Spleen (tissue), 11 donors: ENCODE results near the gene DPEP2. TPM values are rescaled to one million over a fixed set of nuclear protein-coding genes. Genes with fewer than 3 reads are reported as not detected.
"Not testable (repeated sequence)": the region's sequence is repeated elsewhere in the genome, so short reads cannot be mapped to it uniquely, and the experiment has no call there.

Source experiments
- DNase-seq: peaks from one replicate; pipeline ENCODE4 v3.0.0-alpha.2; 2020
- H3K27ac ChIP-seq, 8 donors: fragments of 200-600 bp; sonication (generic) in 7 of 8; 1 replicate in 4 of 8; 2 replicates in 4 of 8; pipeline versions ENCODE4 v1.5.0 to v1.8.0; 2016 to 2021; ENCODE audit warnings: inconsistent platforms in 4 of 8, mild to moderate bottlenecking in 4 of 8, moderate library complexity in 1 of 8
- H3K27me3 ChIP-seq, 7 donors: fragments of 200-600 bp; sonication (generic) in 6 of 7; replicated peaks in 1 of 7; 1 replicate in 4 of 7; 2 replicates in 3 of 7; pipeline versions ENCODE4 v1.5.0 to v1.8.0; 2016 to 2021; ENCODE audit warnings: inconsistent platforms in 3 of 7, mild to moderate bottlenecking in 1 of 7
- H3K36me3 ChIP-seq, 6 donors: fragments of 200-600 bp; sonication (generic) in 5 of 6; 1 replicate in 4 of 6; 2 replicates in 2 of 6; pipeline versions ENCODE4 v1.5.0 to v1.8.0; 2016 to 2021; ENCODE audit warnings: inconsistent platforms in 2 of 6
- H3K4me1 ChIP-seq, 6 donors: fragments of 200-600 bp; sonication (generic) in 5 of 6; 1 replicate in 3 of 6; 2 replicates in 3 of 6; pipeline versions ENCODE4 v1.5.0 to v1.8.0; 2016 to 2021; ENCODE audit warnings: inconsistent platforms in 3 of 6
- H3K4me3 ChIP-seq, 8 donors: fragments of 200-600 bp; sonication (generic) in 7 of 8; 1 replicate in 4 of 8; 2 replicates in 4 of 8; pipeline versions ENCODE4 v1.5.0 to v1.8.0; 2016 to 2021; ENCODE audit warnings: inconsistent platforms in 4 of 8, mild to moderate bottlenecking in 4 of 8, moderate library complexity in 2 of 8
- H3K9me3 ChIP-seq, 8 donors: fragments of 200-600 bp; sonication (generic) in 7 of 8; 1 replicate in 4 of 8; 2 replicates in 4 of 8; pipeline versions ENCODE4 v1.5.0 to v1.8.0; 2016 to 2021; ENCODE audit warnings: inconsistent platforms in 4 of 8
- POLR2A ChIP-seq, 3 donors: fragments of 450-650 bp; IDR thresholded peaks; one replicate each; pipeline ENCODE4 v1.5.1; 2017; ENCODE audit warnings: antibody characterized with exemption in 3 of 3, mild to moderate bottlenecking in 1 of 3
- POLR2AphosphoS5 ChIP-seq, 3 donors: sonication (generic); formaldehyde crosslinking; IDR thresholded peaks; one replicate each; pipeline ENCODE4 v1.5.1; 2017; ENCODE audit warnings: antibody characterized with exemption in 3 of 3
- WGBS, 5 donors: extraction: QIAGEN DNeasy Blood & Tissue Kit in 3 of 5; methylation state at CpG; one replicate each; pipeline versions ENCODE4 v1.1.5 to v1.1.7; 2013 to 2018; 5-methylcytosine and 5-hydroxymethylcytosine counted together
- intact Hi-C: fragments of 100-400 bp; cut with DNase I; formaldehyde crosslinking; loops from one replicate; pipeline ENCODE4 v1.15.0; 2023; ENCODE audit warnings: low total_unique reads
- polyA plus RNA-seq, 3 donors: library from polyadenylated mRNA; stranded (reverse); fragments of 200-250 nt; gene quantifications; one replicate each; pipeline ENCODE4 v1.2.1, GENCODE V29; 2013
- total RNA-seq, 7 donors: library from RNA; depleted of rRNA in 3 of 7; stranded (reverse); fragments of >200 nt in 3 of 7; fragmentation: NEBNext Ultra II Directional in 4 of 7; extraction: Animal tissue kit (Norgen Biotek cat#: 25700) in 4 of 7; gene quantifications; one replicate each; pipeline versions ENCODE4 v1.1.0 to v1.2.1, GENCODE V29; 2016 to 2021
- TF ChIP-seq, protein P1 (sequence below), 11 experiments: fragments of 200-600 bp in 7 of 11; fragments of 450-650 bp in 4 of 11; sonication (generic) in 4 of 11; IDR thresholded peaks in 8 of 11; conservative IDR thresholded peaks in 3 of 11; 1 replicate in 7 of 11; 2 replicates in 4 of 11; pipeline versions ENCODE4 v1.4.0 to v1.8.0; 2016 to 2021; ENCODE audit warnings: antibody characterized with exemption in 11 of 11, inconsistent platforms in 4 of 11, mild to moderate bottlenecking in 1 of 11
- donor health status: healthy with polysubstance abuse.
- donor health status: DM: no; HTN: no; CAD: no; lungs with moderate emphysema.
- donor health status: DM: no; HTN: no; CAD: no.
- donor health status: Bipolar disorder and iron deficiency.
- donor health status: healthy.
- donor health status: DM: no; HTN: no; CAD: no.
- donor health status: DM: yes; HTN: yes; CAD: no.

The DPEP2 gene
- total and polyA plus RNA-seq, 10 donors = 18.6 to 79.6 (median 29.3) TPM

DNA sequence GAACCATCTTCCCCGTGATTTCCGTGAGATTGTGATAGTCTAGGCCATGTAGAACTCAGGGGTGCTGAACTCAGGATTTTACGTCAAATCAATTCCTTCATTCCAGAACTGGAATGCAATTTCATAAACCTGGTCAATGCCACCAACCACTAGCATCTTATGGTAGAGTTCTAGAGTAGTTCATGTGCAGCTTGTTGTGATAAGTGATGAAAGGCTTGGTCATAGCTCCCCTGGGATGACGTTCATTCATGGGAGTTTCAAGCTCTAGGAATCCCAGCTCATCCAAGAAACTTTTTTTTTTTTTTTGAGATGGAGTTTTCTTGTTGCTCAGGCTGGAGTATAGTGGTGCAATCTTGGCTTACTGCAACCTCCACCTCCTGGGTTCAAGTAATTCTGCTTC is 3.7 kb upstream of the DPEP2 start:
- DNase-seq = no peak
- Histone ChIP-seq H3K9me3 (no peaks in the 10 kb centered on the region), H3K4me1 (peaks cover 11 to 87% (median 56%) of the 10 kb centered on the region in 6 donors), H3K27ac (no peak overlapping the region), H3K36me3 (no peaks in the 10 kb centered on the region), H3K4me3 (no peak overlapping the region), H3K27me3 (no peaks in the 10 kb centered on the region)
- WGBS, 5 donors = 87 to 96% (median 89%) methylated on average over 4 of the region's 4 CpGs
- TF ChIP-seq POLR2A (IDR thresholded peaks at IDR 0.05) = no peak
- TF ChIP-seq, protein P1, sequence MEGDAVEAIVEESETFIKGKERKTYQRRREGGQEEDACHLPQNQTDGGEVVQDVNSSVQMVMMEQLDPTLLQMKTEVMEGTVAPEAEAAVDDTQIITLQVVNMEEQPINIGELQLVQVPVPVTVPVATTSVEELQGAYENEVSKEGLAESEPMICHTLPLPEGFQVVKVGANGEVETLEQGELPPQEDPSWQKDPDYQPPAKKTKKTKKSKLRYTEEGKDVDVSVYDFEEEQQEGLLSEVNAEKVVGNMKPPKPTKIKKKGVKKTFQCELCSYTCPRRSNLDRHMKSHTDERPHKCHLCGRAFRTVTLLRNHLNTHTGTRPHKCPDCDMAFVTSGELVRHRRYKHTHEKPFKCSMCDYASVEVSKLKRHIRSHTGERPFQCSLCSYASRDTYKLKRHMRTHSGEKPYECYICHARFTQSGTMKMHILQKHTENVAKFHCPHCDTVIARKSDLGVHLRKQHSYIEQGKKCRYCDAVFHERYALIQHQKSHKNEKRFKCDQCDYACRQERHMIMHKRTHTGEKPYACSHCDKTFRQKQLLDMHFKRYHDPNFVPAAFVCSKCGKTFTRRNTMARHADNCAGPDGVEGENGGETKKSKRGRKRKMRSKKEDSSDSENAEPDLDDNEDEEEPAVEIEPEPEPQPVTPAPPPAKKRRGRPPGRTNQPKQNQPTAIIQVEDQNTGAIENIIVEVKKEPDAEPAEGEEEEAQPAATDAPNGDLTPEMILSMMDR (IDR thresholded peaks at IDR 0.05 in 8 of 11, conservative IDR thresholded peaks at IDR 0.05 in 3 of 11) = no peak
- TF ChIP-seq POLR2AphosphoS5 (IDR thresholded peaks at IDR 0.05) = no peak
- intact Hi-C loops = no loop called here

GRCh38 chr16:68000450-68000849 is 1.2 kb upstream of the DPEP2 start:
- Histone ChIP-seq H3K4me1 (peaks cover 8 to 88% (median 61%) of the 10 kb centered on the region in 6 donors), H3K27me3 (no peaks in the 10 kb centered on the region), H3K4me3 (peak overlapping the region in 3 of 8 donors; percentile 20 to 71 (median 41)), H3K9me3 (no peaks in the 10 kb centered on the region), H3K27ac (peak overlapping the region; percentile 73 to 94 (median 90)), H3K36me3 (no peaks in the 10 kb centered on the region)
- intact Hi-C loops = no loop called here
- TF ChIP-seq POLR2A (IDR thresholded peaks at IDR 0.05) (no peak), POLR2AphosphoS5 (IDR thresholded peaks at IDR 0.05) (no peak)
- TF ChIP-seq, protein P1 (IDR thresholded peaks at IDR 0.05 in 8 of 11, conservative IDR thresholded peaks at IDR 0.05 in 3 of 11) = no peak
- DNase-seq = no peak
- WGBS, 5 donors = 35 to 58% (median 45%) methylated on average over 3 of the region's 3 CpGs

DNA sequence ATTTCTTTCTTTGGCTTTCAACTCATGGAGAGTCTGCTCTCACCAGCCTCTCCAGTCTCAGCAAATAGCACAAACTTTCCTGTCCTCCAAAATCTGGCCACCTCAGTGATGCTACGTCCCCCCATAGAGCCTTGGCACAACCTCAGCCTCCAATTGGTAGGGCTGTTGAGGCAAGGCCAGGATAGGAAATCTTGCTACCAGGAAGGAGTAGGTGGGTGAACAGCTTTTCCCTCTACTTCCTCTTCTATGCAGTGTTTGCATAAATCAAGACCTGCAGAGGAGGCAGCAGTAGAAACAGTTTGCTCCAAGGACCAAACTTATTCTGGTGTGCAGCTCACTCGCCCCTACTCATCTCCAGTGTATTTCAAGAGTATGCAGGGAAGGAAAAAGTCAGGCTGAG is 701 bp upstream of the DPEP2 start:
- 16 to 44% (median 29%) methylated on average over 2 of the region's 2 CpGs for WGBS, 5 donors
- H3K4me3 ChIP-seq = peak overlapping the region in 3 of 8 donors; percentile 41 to 71 (median 47)
- intact Hi-C loops = no loop called here
- H3K27me3 ChIP-seq = no peaks in the 10 kb centered on the region
- H3K4me1 ChIP-seq = peaks cover 7 to 88% (median 61%) of the 10 kb centered on the region in 6 donors
- H3K9me3 ChIP-seq = no peaks in the 10 kb centered on the region
- peak overlapping the region; percentile 73 to 94 (median 90) for H3K27ac ChIP-seq
- H3K36me3 ChIP-seq = no peaks in the 10 kb centered on the region
- no peak for TF ChIP-seq POLR2AphosphoS5 (IDR thresholded peaks at IDR 0.05)
- no peak for DNase-seq

- H3K36me3 ChIP-seq, intact Hi-C loops, H3K9me3 ChIP-seq, H3K27me3 ChIP-seq, DNase-seq: not testable (repeated sequence)
- Histone ChIP-seq H3K4me1 (peaks cover 14 to 91% (median 66%) of the 10 kb centered on the region in 6 donors), H3K27ac (peak overlapping the region; percentile 73 to 94 (median 90)), H3K4me3 (peak overlapping the region in 4 of 8 donors; percentile 39 to 71 (median 44))
- 92 to 98% (median 96%) methylated on average over 22 to 36 of the region's 36 CpGs for WGBS, 5 donors
These were observed 979 bp downstream of the DPEP2 start for GRCh38 chr16:67998231-67998778.

DNA sequence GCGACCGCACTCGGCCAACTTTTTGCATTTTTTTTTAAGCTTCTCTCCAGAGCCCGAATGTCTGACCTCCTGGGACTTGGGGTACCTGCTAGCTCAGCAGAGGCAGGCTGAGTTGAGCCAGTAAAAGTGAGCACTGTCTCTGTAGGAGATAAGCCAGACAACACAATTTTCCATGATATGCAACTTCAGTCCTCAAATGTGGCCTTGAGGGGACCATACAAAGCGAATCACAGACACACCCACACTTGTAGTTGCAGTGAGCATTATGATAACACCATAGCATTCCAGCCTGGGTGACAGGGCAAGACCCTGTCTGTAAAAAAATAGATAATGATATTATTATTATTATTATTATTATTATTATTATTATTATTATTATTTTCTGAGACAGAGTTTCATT is 2.6 kb downstream of the DPEP2 start:
- Histone ChIP-seq H3K4me1 (peaks cover 24 to 98% (median 78%) of the 10 kb centered on the region in 6 donors), H3K27ac (peak overlapping the region in 4 of 8 donors; percentile 21 to 93 (median 90)), H3K4me3 (no peak overlapping the region), H3K9me3 (no peaks in the 10 kb centered on the region), H3K27me3 (no peaks in the 10 kb centered on the region), H3K36me3 (peaks cover 0 to 6% (median 0%) of the 10 kb centered on the region in 6 donors)
- intact Hi-C loops = no loop called here
- TF ChIP-seq POLR2AphosphoS5 (IDR thresholded peaks at IDR 0.05) = no peak
- TF ChIP-seq, protein P1 (IDR thresholded peaks at IDR 0.05 in 8 of 11, conservative IDR thresholded peaks at IDR 0.05 in 3 of 11) = no peak
- TF ChIP-seq POLR2A (IDR thresholded peaks at IDR 0.05) = no peak
- 84 to 90% (median 86%) methylated on average over 5 of the region's 5 CpGs for WGBS, 5 donors
- DNase-seq = no peak
